IPS-18c (cell line): ENCODE data around the gene SBK2.
"Not testable (repeated sequence)": the region's sequence is repeated elsewhere in the genome, so short reads cannot be mapped to it uniquely, and the experiment has no call there.

ENCODE experiments used
- H3K4me3 ChIP-seq: 2 replicates; pipeline ENCODE4 v1.7.0; 2013; ENCODE audit warnings: low read depth, mild to moderate bottlenecking, low read length, moderate library complexity; ENCODE audit not compliant: insufficient read depth
- H3K9me3 ChIP-seq: one replicate; pipeline ENCODE4 v1.6.1; 2013; ENCODE audit warnings: mild to moderate bottlenecking, low read length, moderate library complexity; ENCODE audit not compliant: control insufficient read depth, insufficient read depth

The SBK2 gene

GRCh38 chr19:55536951-55537740, at the start of gene SBK2:
Gene SBK2, minus strand, starts transcription at chr19:55537133. Its CDS starts 839 bp downstream, at chr19:55536294.
- Histone ChIP-seq H3K4me3 (no peak within 1 kb of the TSS; the same call in 1 of the 2 replicates), H3K9me3 (no peaks in the 10 kb centered on the region)

- Histone ChIP-seq H3K9me3 (no peaks in the 10 kb centered on the region), H3K4me3 (peak overlapping the region; percentile 58)
Measured at GRCh38 chr19:55585658-55586339, 48.9 kb upstream of the SBK2 start.

GRCh38 chr19:55584871-55585270, 47.9 kb upstream of the SBK2 start:
- no peak overlapping the region for H3K4me3 ChIP-seq

GRCh38 chr19:55583897-55584296, 47.0 kb upstream of the SBK2 start:
- not testable (repeated sequence) for H3K4me3 ChIP-seq, H3K9me3 ChIP-seq

More at GRCh38 chr19:55584871-55585270, 47.9 kb upstream of the SBK2 start:
- H3K9me3 ChIP-seq, result no peaks in the 10 kb centered on the region

- not testable (repeated sequence) for H3K4me3 ChIP-seq, H3K9me3 ChIP-seq
Measured at GRCh38 chr19:55582284-55582683, 45.4 kb upstream of the SBK2 start.

- Histone ChIP-seq H3K4me3 (no peak overlapping the region), H3K9me3 (no peaks in the 10 kb centered on the region)
Measured at GRCh38 chr19:55581823-55582223, 44.9 kb upstream of the SBK2 start.

GRCh38 chr19:55581145-55581822, 44.4 kb upstream of the SBK2 start:
- Histone ChIP-seq H3K9me3 (no peaks in the 10 kb centered on the region), H3K4me3 (peak overlapping the region; percentile 75; the same call in 1 of the 2 replicates)

GRCh38 chr19:55580628-55581144, 43.8 kb upstream of the SBK2 start, which contains the start of gene ZNF579:
Gene ZNF579, minus strand, starts transcription at chr19:55580848. Its CDS starts 1,209 bp downstream, at chr19:55579639.
- Histone ChIP-seq H3K9me3 (no peaks in the 10 kb centered on the region), H3K4me3 (peak within 1 kb of the TSS; percentile 75)

GRCh38 chr19:55579766-55580621, 43.1 kb upstream of the SBK2 start:
- H3K9me3 ChIP-seq, result no peaks in the 10 kb centered on the region
- H3K4me3 ChIP-seq, result peak overlapping the region; percentile 75

GRCh38 chr19:55578761-55579747, 42.1 kb upstream of the SBK2 start:
- H3K4me3 ChIP-seq, result peak overlapping the region; percentile 75; the same call in 1 of the 2 replicates
- H3K9me3 ChIP-seq, result no peaks in the 10 kb centered on the region

GRCh38 chr19:55578031-55578760, 41.3 kb upstream of the SBK2 start:
- no peak overlapping the region for H3K4me3 ChIP-seq
- H3K9me3 ChIP-seq, result no peaks in the 10 kb centered on the region

- Histone ChIP-seq H3K9me3 (no peaks in the 10 kb centered on the region), H3K4me3 (no peak overlapping the region)
Measured at GRCh38 chr19:55576746-55577145, 39.8 kb upstream of the SBK2 start.

GRCh38 chr19:55573929-55574328, 37.0 kb upstream of the SBK2 start:
- not testable (repeated sequence) for H3K4me3 ChIP-seq, H3K9me3 ChIP-seq

GRCh38 chr19:55569477-55569876, 32.5 kb upstream of the SBK2 start:
- H3K4me3 ChIP-seq, H3K9me3 ChIP-seq: not testable (repeated sequence)

GRCh38 chr19:55567708-55568328, 30.9 kb upstream of the SBK2 start:
- H3K4me3 ChIP-seq, result no peak overlapping the region
- no peaks in the 10 kb centered on the region for H3K9me3 ChIP-seq
